GM19025 (cell line): ENCODE measurements around the gene AGR2.
A peak's percentile ranks its signal among the peaks of the same experiment; 100 is the strongest.
"Not testable (repeated sequence)": the region's sequence is repeated elsewhere in the genome, so short reads cannot be mapped to it uniquely, and the experiment has no call there.

Experiments used
- ATAC-seq: cut with Tn5 transposase; IDR thresholded peaks from one replicate; pipeline ENCODE4 v1.9.1; 2021; ENCODE audit warnings: mild to moderate bottlenecking, low read depth, moderate library complexity; ENCODE audit not compliant: unreplicated experiment

The AGR2 gene

DNA sequence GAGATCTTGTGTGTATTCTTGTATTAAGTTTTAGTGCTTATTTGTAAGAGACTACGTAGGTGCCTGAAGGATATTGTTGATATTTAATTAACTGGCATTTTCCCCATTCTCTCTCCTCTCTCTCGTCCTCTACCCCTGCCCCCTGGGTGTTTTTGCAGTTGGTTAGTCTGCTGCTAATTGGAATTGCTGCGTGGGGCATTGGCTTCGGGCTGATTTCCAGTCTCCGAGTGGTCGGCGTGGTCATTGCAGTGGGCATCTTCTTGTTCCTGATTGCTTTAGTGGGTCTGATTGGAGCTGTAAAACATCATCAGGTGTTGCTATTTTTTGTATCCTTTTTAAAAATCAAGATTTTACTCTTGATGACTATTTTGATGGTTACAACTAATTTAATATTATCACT is 28.7 kb downstream of the AGR2 start:
- no peak for ATAC-seq

GRCh38 chr7:16774986-16775385 is 29.8 kb downstream of the AGR2 start:
- ATAC-seq = no peak

- ATAC-seq = no peak
These were observed 30.5 kb downstream of the AGR2 start for GRCh38 chr7:16774294-16774693.

- no peak for ATAC-seq
These were observed 30.9 kb downstream of the AGR2 start for GRCh38 chr7:16773884-16774283.

- ATAC-seq = no peak
These were observed 31.5 kb downstream of the AGR2 start for GRCh38 chr7:16773326-16773725.

- no peak for ATAC-seq
These were observed 34.0 kb downstream of the AGR2 start for GRCh38 chr7:16770657-16771329.

DNA sequence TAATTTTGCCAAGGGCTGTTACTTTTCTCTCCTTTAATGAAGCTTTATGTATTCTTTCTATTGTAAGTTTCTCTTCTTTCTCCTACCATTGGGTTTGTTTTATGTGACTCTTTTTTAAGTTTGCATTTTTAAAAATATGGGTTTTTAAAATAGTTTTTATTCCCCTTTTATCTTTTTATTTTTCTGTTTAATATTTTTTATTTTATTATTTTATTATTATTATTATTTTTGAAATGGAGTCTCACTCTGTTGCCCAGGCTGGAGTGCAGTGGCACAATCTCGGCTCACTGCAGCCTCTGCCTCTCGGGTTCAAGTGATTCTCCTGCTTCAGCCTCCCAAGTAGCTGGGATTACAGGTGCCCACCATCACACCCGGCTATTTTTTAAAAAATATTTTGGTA is 34.8 kb downstream of the AGR2 start:
- ATAC-seq = not testable (repeated sequence)

- ATAC-seq = no peak
These were observed 39.4 kb downstream of the AGR2 start for GRCh38 chr7:16765436-16765859.

GRCh38 chr7:16764942-16765341 is 39.9 kb downstream of the AGR2 start:
- ATAC-seq = no peak

GRCh38 chr7:16762177-16762576 is 42.6 kb downstream of the AGR2 start:
- ATAC-seq = no peak

DNA sequence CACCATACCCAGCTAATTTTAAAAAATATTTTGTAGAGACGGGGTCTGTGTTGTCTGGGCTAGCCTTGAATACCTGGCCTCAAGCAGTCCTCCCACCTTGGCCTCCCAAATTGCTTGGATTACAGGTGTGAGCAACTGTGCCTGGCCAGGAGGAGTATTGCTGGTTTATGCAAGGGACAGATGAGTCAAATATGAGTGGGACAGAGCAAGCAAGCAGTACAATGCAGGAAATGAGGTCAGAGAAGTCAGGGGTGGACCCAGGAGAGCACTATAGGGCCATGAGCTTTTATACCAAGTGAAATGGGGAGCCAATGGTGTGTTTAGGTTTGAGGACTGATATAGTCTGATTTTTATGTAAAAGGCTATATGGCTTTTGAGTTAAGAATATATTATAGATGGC is 45.0 kb downstream of the AGR2 start:
- no peak for ATAC-seq

- no peak for ATAC-seq
These were observed 45.9 kb downstream of the AGR2 start for GRCh38 chr7:16758631-16759611.

- no peak for ATAC-seq
These were observed 46.8 kb downstream of the AGR2 start for GRCh38 chr7:16758036-16758435.

GRCh38 chr7:16755397-16755796 is 49.4 kb downstream of the AGR2 start:
- no peak for ATAC-seq

GRCh38 chr7:16754856-16755317 is 49.9 kb downstream of the AGR2 start:
- ATAC-seq = no peak

DNA sequence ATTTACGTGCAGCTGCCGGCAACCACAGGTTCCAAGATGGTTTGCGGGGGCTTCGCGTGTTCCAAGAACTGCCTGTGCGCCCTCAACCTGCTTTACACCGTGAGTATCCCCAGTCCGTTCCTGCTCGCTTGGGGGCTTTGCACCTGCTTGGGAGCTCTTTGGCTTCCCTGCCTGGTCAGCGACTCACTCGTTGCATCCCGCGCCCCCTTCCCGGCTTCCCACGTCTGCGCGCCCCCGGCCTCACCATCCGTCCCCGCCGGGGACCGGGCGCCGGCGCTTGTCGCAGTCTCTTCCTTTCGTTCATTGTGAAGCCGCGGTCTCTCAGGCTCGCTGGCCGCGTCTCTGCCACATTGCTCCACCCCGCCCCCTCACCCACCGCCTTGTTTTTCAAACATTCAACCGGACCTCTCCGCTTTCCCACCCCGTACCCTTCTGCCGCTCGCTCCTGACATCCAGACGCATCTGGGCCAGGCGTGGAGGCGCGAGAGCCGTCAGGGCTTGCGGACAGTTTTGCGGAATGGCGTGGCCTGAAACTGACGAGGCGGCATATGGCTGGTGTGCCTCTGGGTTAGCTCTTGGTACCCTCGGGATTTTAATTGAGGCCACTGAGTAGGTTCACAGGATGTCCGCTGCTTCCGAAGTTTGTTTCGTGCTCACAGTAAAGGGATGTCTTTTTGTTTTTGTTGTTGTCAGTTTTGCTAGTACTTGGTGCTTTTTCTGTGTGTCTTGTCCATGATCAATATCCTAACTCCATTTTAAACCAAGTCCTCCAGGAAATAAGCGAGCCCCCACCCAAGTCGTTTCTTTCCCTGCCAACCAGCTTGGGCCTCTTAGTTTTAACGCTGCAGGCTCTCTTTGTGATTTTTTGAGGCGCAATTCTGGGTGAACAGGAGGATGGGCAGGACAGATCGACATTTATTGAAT is 50.6 kb downstream of the AGR2 start:
- no peak for ATAC-seq

DNA sequence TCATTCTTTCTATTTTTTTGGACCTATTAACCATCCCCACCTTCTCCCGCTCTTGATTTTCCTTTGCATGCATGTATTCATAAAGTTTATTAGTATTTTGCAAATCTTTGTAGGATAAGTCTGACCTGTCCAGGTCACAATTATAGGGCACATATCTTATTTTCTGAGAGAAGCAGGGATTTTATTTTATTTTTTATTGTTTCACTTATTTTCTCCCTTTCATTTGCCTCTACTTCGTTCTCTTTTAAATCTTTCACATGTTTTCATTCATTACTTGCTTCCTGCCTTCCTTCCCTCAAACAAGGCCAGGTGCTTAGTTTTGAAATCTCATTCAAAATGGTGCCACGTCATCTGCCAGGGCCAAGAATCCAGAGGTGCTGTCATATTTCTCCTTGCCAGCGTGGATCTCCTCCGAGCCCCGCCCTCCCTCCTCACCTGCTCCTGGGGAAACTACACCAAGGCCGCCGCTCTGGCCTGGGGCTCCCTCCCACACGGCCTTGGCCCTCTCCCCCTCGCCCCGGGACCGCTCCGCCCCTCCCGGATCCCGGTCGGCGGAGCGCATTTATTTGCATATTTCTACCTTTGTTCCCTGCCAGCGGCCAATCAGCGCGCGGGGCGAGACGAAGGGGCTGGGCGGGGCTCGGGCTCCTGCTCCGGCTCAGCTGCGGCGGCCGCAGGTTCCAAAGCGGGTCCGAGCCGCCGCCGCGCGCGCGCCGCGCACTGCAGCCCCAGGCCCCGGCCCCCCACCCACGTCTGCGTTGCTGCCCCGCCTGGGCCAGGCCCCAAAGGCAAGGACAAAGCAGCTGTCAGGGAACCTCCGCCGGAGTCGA is 51.5 kb downstream of the AGR2 start, which contains the start of gene TSPAN13:
TSS of gene TSPAN13 (plus strand) at position 654 of the 830 bp plus-strand sequence. CDS start 213 bp downstream, outside the sequence.
- ATAC-seq = peak; percentile 51

DNA sequence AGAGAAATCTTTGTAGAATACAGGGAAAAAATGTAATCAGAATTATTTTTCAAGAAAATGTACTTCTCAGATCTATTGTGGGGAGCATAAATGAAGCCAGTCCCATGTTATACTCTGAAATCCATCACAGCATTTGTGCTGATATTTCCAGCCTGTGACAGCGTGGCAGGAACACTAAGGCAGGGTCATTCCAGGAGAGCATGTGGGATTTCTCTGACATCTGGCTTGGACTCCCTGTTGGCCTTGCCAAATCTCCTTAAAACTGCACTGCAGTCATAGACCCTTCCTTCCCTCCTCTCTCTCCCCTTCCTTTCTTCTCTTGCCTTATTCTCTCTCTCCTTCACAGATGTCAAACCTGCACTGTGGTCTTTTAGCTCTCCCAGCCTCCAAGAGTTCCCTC is 57.7 kb downstream of the AGR2 start:
- ATAC-seq = no peak

GRCh38 chr7:16745645-16746044 is 59.2 kb downstream of the AGR2 start:
- ATAC-seq = no peak
